ENCODE data around the gene UPK1A. TPM values are rescaled to one million over a fixed set of nuclear protein-coding genes. Genes with fewer than 3 reads are reported as not detected.

Gene UPK1A
- total and polyA plus RNA-seq, 2 donors (not counting 3 experiments of a cell fraction or from before 2014, with no cell fraction given), result not detected

- Histone ChIP-seq H3K9me1 (replicated peaks; ENCODE audit: control insufficient read depth, extremely low read depth, insufficient read depth, low read length) (no peaks in the 10 kb centered on the region), H3K4me3 (replicated peaks in 1 of 3; ENCODE audit: insufficient read depth in 1 of 3, low read depth in 1 of 3, low read length in 3 of 3) (no peak overlapping the region), H2AFZ (ENCODE audit: low read depth, low read length) (no peak overlapping the region), H3K4me2 (ENCODE audit: insufficient read depth, low read length) (no peak overlapping the region), H4K20me1 (replicated peaks; ENCODE audit: control insufficient read depth, extremely low read depth, insufficient read depth, low read length) (no peaks in the 10 kb centered on the region), H3K27me3 (ENCODE audit: control insufficient read depth in 2 of 2, insufficient read depth in 2 of 2, low read length in 2 of 2) (peaks cover 2 to 6% of the 10 kb centered on the region in 2 experiments), H3K79me2 (ENCODE audit: control insufficient read depth, insufficient read depth, low read length) (no peaks in the 10 kb centered on the region), H3K4me1 (ENCODE audit: control insufficient read depth, extremely low read depth, insufficient read depth, low read length) (no peaks in the 10 kb centered on the region), H3K36me3 (ENCODE audit: control insufficient read depth in 2 of 2, extremely low read depth in 1 of 2, insufficient read depth in 2 of 2, low read length in 2 of 2) (no peaks in the 10 kb centered on the region), H3K27ac (ENCODE audit: insufficient read depth, low read depth, low read length) (no peak overlapping the region), H3K9me3 (replicated peaks; ENCODE audit: control insufficient read depth, insufficient read depth, low read length) (no peaks in the 10 kb centered on the region), H3K9ac (replicated peaks; ENCODE audit: extremely low read depth, insufficient read depth, low read length) (no peak overlapping the region)
- FAIRE-seq (no peak), DNase-seq (ENCODE audit: low read depth, low spot score) (no peak)
- TF ChIP-seq MAX (IDR thresholded peaks at IDR 0.05; ENCODE audit: insufficient read depth, insufficient read length), result no peak
- TF ChIP-seq GATA2 (IDR thresholded peaks at IDR 0.05; ENCODE audit: insufficient read depth, insufficient read length, low read depth, low read length), result no peak
- no peak for TF ChIP-seq POLR2A (IDR thresholded peaks at IDR 0.05; ENCODE audit: low read depth, low read length)
- TF ChIP-seq CTCF (IDR thresholded peaks at IDR 0.05; ENCODE audit: extremely low read depth in 1 of 2, insufficient read depth in 1 of 2, low read depth in 1 of 2, low read length in 2 of 2), result no peak
- no peak for TF ChIP-seq FOS (IDR thresholded peaks at IDR 0.05; ENCODE audit: borderline replicate concordance, insufficient read depth, low read length)
- no peak for TF ChIP-seq MYC (IDR thresholded peaks at IDR 0.05; ENCODE audit: low read depth, low read length)
- no peak for TF ChIP-seq POLR2AphosphoS5 (IDR thresholded peaks at IDR 0.05; ENCODE audit: insufficient read depth, low read depth, low read length)
- TF ChIP-seq JUN (IDR thresholded peaks at IDR 0.05; ENCODE audit: borderline replicate concordance, insufficient read depth, insufficient read length, low read depth), result no peak
- TF ChIP-seq EZH2 (IDR thresholded peaks at IDR 0.05; ENCODE audit: borderline replicate concordance, low read depth, low read length, severe bottlenecking), result no peak
- ChIA-PET POLR2A (no interaction called here), CTCF (no interaction called here)
- dilution Hi-C loops (cut with MboI; ENCODE audit: extremely low pct_ligation_motif_present, low sequenced_read_pairs), result no loop called here
- intact Hi-C loops (cut with micrococcal nuclease), result no loop called here
- BruUV-seq (replicated peaks), result no TSS peak
These were observed 4.4 kb downstream of the UPK1A start for GRCh38 chr19:35670686-35671085.
